ENCODE results near the gene INPP4B.

The INPP4B gene

DNA sequence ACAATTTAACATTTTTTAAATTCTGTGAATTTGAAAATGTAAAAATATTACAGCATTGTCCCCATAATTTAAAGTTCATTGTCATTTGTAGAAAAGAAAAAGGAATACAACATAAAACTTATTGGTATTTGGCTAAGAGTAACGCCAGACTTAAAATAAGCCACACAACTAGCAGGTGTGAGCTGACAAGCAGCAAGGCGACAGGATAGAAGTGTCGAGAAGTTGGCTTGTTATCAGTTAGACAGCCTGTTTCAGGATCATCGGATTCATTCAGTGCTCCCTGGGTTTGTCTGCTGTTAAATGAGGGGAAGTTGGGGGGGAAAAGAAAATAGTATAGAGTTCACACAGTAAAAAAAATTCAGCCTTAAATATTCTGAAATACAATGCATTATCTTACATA lies 816.1 kb downstream of the INPP4B start:
- Histone ChIP-seq H3K79me2 (ENCODE audit: insufficient read depth, low read length) (no peaks in the 10 kb centered on the region), H2AFZ (ENCODE audit: low read depth, low read length) (no peak overlapping the region), H3K36me3 (ENCODE audit: insufficient read depth, low read length) (peaks cover 7% of the 10 kb centered on the region; the same call in 1 of the 2 replicates), H3K27me3 (ENCODE audit: insufficient read depth, low read length, poor library complexity) (no peaks in the 10 kb centered on the region), H4K20me1 (ENCODE audit: insufficient read depth, low read length) (no peaks in the 10 kb centered on the region), H3K4me2 (ENCODE audit: insufficient read depth, low read length) (no peak overlapping the region), H3K4me1 (ENCODE audit: insufficient read depth, low read length) (no peaks in the 10 kb centered on the region), H3K27ac (ENCODE audit: low read length) (no peak overlapping the region), H3K9ac (ENCODE audit: low read depth, low read length) (no peak overlapping the region), H3K9me3 (ENCODE audit: insufficient read depth, low read length, severe bottlenecking) (no peaks in the 10 kb centered on the region), H3K4me3 (ENCODE audit: low read depth in 1 of 2, low read length in 2 of 2) (no peak overlapping the region)
- DNase-seq (no peak), ATAC-seq (ENCODE audit: insufficient read depth, low read depth) (no peak)
- TF ChIP-seq, protein P1, sequence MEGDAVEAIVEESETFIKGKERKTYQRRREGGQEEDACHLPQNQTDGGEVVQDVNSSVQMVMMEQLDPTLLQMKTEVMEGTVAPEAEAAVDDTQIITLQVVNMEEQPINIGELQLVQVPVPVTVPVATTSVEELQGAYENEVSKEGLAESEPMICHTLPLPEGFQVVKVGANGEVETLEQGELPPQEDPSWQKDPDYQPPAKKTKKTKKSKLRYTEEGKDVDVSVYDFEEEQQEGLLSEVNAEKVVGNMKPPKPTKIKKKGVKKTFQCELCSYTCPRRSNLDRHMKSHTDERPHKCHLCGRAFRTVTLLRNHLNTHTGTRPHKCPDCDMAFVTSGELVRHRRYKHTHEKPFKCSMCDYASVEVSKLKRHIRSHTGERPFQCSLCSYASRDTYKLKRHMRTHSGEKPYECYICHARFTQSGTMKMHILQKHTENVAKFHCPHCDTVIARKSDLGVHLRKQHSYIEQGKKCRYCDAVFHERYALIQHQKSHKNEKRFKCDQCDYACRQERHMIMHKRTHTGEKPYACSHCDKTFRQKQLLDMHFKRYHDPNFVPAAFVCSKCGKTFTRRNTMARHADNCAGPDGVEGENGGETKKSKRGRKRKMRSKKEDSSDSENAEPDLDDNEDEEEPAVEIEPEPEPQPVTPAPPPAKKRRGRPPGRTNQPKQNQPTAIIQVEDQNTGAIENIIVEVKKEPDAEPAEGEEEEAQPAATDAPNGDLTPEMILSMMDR (IDR thresholded peaks at IDR 0.05; ENCODE audit: borderline replicate concordance, extremely low read depth, low read length, poor library complexity, severe bottlenecking): no peak
- TF ChIP-seq EZH2 (IDR thresholded peaks at IDR 0.05; ENCODE audit: borderline replicate concordance, low read depth, low read length, severe bottlenecking): no peak

DNA sequence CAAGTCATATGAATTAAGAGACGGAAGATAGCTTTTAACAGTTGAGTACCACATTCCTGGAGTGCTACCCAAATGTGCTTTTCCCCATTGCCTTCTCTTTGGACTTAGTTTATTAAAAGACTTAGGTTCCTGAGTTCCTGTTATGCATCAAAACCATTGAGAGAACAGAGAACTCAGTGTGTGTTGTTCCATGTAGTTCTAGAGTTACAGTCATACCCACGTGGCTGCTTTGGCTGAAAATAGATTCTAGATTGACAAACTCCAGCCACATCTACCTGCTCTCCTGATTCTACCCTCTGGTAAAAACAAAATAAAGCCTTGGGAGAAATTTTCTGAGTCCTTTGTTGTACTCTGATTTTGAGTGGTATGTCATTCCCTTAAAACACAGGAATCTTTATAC lies 824.3 kb downstream of the INPP4B start:
- Histone ChIP-seq H3K4me3 (ENCODE audit: low read depth in 1 of 2, low read length in 2 of 2) (no peak overlapping the region), H3K4me1 (ENCODE audit: insufficient read depth, low read length) (no peaks in the 10 kb centered on the region), H3K9ac (ENCODE audit: low read depth, low read length) (no peak overlapping the region), H3K4me2 (ENCODE audit: insufficient read depth, low read length) (no peak overlapping the region), H4K20me1 (ENCODE audit: insufficient read depth, low read length) (no peaks in the 10 kb centered on the region), H3K79me2 (ENCODE audit: insufficient read depth, low read length) (no peaks in the 10 kb centered on the region), H3K27ac (ENCODE audit: low read length) (no peak overlapping the region), H3K36me3 (ENCODE audit: insufficient read depth, low read length) (no peaks in the 10 kb centered on the region), H3K27me3 (ENCODE audit: insufficient read depth, low read length, poor library complexity) (no peaks in the 10 kb centered on the region), H3K9me3 (ENCODE audit: insufficient read depth, low read length, severe bottlenecking) (no peaks in the 10 kb centered on the region), H2AFZ (ENCODE audit: low read depth, low read length) (no peak overlapping the region)
- DNase-seq (no peak), ATAC-seq (ENCODE audit: insufficient read depth, low read depth) (no peak)
- TF ChIP-seq, protein P1 (IDR thresholded peaks at IDR 0.05; ENCODE audit: borderline replicate concordance, extremely low read depth, low read length, poor library complexity, severe bottlenecking): no peak
- TF ChIP-seq EZH2 (IDR thresholded peaks at IDR 0.05; ENCODE audit: borderline replicate concordance, low read depth, low read length, severe bottlenecking): no peak

- TF ChIP-seq, protein P1 (IDR thresholded peaks at IDR 0.05; ENCODE audit: borderline replicate concordance, extremely low read depth, low read length, poor library complexity, severe bottlenecking): no peak
- TF ChIP-seq EZH2 (IDR thresholded peaks at IDR 0.05; ENCODE audit: borderline replicate concordance, low read depth, low read length, severe bottlenecking): no peak
- Histone ChIP-seq H3K36me3 (ENCODE audit: insufficient read depth, low read length) (no peaks in the 10 kb centered on the region), H2AFZ (ENCODE audit: low read depth, low read length) (no peak overlapping the region), H4K20me1 (ENCODE audit: insufficient read depth, low read length) (no peaks in the 10 kb centered on the region), H3K9ac (ENCODE audit: low read depth, low read length) (no peak overlapping the region), H3K4me3 (ENCODE audit: low read depth in 1 of 2, low read length in 2 of 2) (no peak overlapping the region), H3K4me2 (ENCODE audit: insufficient read depth, low read length) (no peak overlapping the region), H3K9me3 (ENCODE audit: insufficient read depth, low read length, severe bottlenecking) (no peaks in the 10 kb centered on the region), H3K27ac (ENCODE audit: low read length) (no peak overlapping the region), H3K4me1 (ENCODE audit: insufficient read depth, low read length) (no peaks in the 10 kb centered on the region), H3K79me2 (ENCODE audit: insufficient read depth, low read length) (no peaks in the 10 kb centered on the region), H3K27me3 (ENCODE audit: insufficient read depth, low read length, poor library complexity) (no peaks in the 10 kb centered on the region)
- DNase-seq (no peak), ATAC-seq (ENCODE audit: insufficient read depth, low read depth) (no peak)
These were observed 824.9 kb downstream of the INPP4B start for GRCh38 chr4:142021181-142021580.

DNA sequence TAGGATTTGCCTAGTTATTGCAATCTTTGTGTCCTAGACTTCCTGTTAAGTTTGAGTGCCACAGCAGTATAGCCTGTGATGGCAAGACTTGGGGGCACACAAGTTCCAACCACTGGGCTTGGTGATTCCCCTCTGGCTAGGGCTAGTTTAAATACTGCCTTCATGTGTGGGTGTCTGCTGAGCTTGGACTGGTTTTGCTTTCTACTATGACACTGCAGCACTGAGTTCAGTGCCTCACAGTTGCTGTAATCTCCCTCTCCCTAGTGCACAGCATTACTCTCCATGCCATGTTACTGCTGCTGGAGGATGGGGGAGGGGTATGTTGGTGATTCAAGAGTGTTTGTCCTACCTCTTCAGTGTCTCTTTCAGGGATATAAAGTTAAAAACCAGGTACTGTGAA lies 830.1 kb downstream of the INPP4B start:
- Histone ChIP-seq H3K79me2 (ENCODE audit: insufficient read depth, low read length) (no peaks in the 10 kb centered on the region), H3K4me3 (ENCODE audit: low read depth in 1 of 2, low read length in 2 of 2) (no peak overlapping the region), H3K9ac (ENCODE audit: low read depth, low read length) (no peak overlapping the region), H3K4me1 (ENCODE audit: insufficient read depth, low read length) (no peaks in the 10 kb centered on the region), H4K20me1 (ENCODE audit: insufficient read depth, low read length) (no peaks in the 10 kb centered on the region), H2AFZ (ENCODE audit: low read depth, low read length) (no peak overlapping the region), H3K27me3 (ENCODE audit: insufficient read depth, low read length, poor library complexity) (no peaks in the 10 kb centered on the region), H3K36me3 (ENCODE audit: insufficient read depth, low read length) (no peaks in the 10 kb centered on the region), H3K4me2 (ENCODE audit: insufficient read depth, low read length) (no peak overlapping the region), H3K9me3 (ENCODE audit: insufficient read depth, low read length, severe bottlenecking) (no peaks in the 10 kb centered on the region), H3K27ac (ENCODE audit: low read length) (no peak overlapping the region)
- TF ChIP-seq, protein P1 (IDR thresholded peaks at IDR 0.05; ENCODE audit: borderline replicate concordance, extremely low read depth, low read length, poor library complexity, severe bottlenecking): no peak
- no peak for TF ChIP-seq EZH2 (IDR thresholded peaks at IDR 0.05; ENCODE audit: borderline replicate concordance, low read depth, low read length, severe bottlenecking)
- DNase-seq (no peak), ATAC-seq (ENCODE audit: insufficient read depth, low read depth) (no peak; the same call in 2 of the 3 replicates)

Data from DND-41 (cell line).